ENCODE measurements around the gene RXFP3.
A peak's percentile ranks its signal among the peaks of the same experiment; 100 is the strongest.

The RXFP3 gene

DNA sequence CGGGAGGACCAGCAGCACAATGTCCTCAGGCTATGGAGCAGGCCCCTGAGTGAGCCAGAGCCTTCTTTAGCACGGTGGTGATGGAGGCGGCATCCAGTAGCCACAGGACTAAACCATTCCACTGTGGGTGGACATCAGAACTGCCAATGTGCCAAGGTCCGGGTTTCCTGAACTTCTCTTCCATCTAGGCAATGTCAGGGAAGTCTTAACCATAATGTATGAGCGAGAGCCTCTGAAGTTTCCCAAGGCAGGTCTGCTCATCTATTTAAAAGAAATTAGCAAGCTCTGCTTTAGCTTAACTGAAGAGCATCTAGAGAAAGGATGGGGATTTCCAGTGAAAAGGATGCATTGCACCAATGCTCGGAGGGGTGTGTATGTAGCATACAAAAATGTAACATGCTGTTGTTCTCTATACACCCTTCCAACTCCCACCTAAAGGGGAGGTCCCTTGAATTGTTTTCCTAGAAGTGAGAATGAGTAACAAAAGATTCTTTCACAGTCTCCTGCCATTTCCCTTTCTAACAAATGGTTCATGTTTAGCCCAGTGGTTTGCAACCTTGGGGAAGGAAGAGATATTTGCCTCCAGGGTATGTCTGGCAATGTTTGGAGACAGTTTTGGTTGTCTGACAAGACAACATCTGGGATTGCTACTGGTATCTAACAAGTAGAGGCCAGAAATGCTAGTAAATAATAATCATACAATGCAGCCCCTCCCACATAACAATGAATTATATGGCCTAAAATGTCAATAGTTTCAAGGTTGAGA lies 6.1 kb upstream of the RXFP3 start:
- no peak for DNase-seq
- Mint-ChIP-seq H3K36me3 (ENCODE audit: low read depth) (no peaks in the 10 kb centered on the region), H3K27me3 (ENCODE audit: low read depth, poor library complexity) (peaks cover 7% of the 10 kb centered on the region), H3K4me3 (no peak overlapping the region), H3K4me1 (no peaks in the 10 kb centered on the region), H3K27ac (no peak overlapping the region), H3K9me3 (no peaks in the 10 kb centered on the region)
- TF ChIP-seq, protein P1, sequence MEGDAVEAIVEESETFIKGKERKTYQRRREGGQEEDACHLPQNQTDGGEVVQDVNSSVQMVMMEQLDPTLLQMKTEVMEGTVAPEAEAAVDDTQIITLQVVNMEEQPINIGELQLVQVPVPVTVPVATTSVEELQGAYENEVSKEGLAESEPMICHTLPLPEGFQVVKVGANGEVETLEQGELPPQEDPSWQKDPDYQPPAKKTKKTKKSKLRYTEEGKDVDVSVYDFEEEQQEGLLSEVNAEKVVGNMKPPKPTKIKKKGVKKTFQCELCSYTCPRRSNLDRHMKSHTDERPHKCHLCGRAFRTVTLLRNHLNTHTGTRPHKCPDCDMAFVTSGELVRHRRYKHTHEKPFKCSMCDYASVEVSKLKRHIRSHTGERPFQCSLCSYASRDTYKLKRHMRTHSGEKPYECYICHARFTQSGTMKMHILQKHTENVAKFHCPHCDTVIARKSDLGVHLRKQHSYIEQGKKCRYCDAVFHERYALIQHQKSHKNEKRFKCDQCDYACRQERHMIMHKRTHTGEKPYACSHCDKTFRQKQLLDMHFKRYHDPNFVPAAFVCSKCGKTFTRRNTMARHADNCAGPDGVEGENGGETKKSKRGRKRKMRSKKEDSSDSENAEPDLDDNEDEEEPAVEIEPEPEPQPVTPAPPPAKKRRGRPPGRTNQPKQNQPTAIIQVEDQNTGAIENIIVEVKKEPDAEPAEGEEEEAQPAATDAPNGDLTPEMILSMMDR (IDR thresholded peaks at IDR 0.05), result no peak

DNA sequence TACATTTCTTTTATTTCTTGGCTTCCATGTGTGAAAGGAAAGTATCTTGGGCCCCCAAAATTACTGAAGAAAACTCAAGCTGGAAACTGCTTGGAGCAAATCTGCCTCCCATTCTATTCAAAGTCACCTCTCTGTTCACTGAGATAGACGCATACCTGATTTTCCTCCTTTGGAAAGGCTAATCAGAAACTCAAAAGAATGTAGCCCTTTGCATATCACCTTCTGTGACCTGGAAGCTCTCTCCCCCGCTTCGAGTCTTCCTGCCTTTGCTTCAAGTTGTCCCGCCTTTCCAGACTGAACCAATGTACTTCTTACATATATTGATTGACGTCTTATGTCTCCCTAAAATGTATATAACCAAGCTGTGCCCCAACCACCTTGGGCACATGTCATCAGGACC lies 5.0 kb upstream of the RXFP3 start:
- Mint-ChIP-seq H3K27ac (no peak overlapping the region), H3K36me3 (ENCODE audit: low read depth) (no peaks in the 10 kb centered on the region), H3K4me1 (peaks cover 3% of the 10 kb centered on the region), H3K27me3 (ENCODE audit: low read depth, poor library complexity) (peaks cover 13% of the 10 kb centered on the region), H3K4me3 (no peak overlapping the region), H3K9me3 (no peaks in the 10 kb centered on the region)
- no peak for DNase-seq
- TF ChIP-seq, protein P1 (IDR thresholded peaks at IDR 0.05), result no peak

DNA sequence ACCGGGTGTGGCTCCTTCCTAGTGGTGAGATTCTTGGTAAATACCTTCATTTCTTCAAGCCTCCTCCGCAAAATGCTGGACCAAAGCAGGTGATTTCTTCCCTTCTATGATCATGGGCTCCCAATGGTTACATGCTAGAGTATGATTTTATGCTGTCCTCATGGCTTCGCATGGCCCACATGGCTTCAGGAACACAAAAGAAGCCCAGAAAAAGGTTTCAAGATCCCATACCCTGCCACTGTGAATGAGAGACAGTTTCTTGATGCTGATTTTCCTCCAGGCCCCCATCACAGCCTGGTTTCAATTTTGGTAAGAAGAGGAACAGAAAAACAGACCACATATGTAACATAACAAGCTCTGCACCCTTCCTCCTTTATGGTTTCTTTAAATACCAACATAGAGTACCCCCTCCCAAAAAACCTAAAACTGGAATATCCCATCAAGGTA lies 2.4 kb upstream of the RXFP3 start:
- Mint-ChIP-seq H3K36me3 (ENCODE audit: low read depth) (no peaks in the 10 kb centered on the region), H3K4me3 (no peak overlapping the region), H3K27ac (no peak overlapping the region), H3K4me1 (peaks cover 5% of the 10 kb centered on the region), H3K9me3 (no peaks in the 10 kb centered on the region), H3K27me3 (ENCODE audit: low read depth, poor library complexity) (peaks cover 37% of the 10 kb centered on the region)
- DNase-seq, result no peak
- TF ChIP-seq, protein P1 (IDR thresholded peaks at IDR 0.05), result no peak

DNA sequence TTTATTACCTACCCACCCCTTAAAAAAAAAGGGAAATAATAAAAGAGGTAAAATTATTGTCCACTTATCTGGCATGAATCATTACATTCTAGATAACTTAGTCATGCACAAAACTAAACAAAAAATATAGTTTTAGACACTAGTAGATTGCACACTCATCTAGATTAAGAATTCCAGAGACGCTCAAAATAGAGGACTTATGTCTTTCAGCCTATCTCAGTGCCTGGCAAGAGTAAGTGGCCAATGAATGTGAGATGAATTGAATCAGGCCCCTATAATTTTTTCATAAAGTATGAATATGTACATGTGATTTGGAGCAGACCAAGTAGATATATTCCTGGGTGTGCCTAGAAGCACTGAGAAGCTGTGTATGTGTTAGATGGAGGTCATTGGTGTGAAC lies 2.0 kb upstream of the RXFP3 start:
- H3K27me3 Mint-ChIP-seq (ENCODE audit: low read depth, poor library complexity), result peaks cover 41% of the 10 kb centered on the region
- peaks cover 5% of the 10 kb centered on the region for H3K4me1 Mint-ChIP-seq
- no peaks in the 10 kb centered on the region for H3K9me3 Mint-ChIP-seq
- no peak overlapping the region for H3K27ac Mint-ChIP-seq
- no peaks in the 10 kb centered on the region for H3K36me3 Mint-ChIP-seq (ENCODE audit: low read depth)
- H3K4me3 Mint-ChIP-seq, result no peak overlapping the region
- no peak for DNase-seq
- TF ChIP-seq, protein P1 (IDR thresholded peaks at IDR 0.05), result no peak

DNA sequence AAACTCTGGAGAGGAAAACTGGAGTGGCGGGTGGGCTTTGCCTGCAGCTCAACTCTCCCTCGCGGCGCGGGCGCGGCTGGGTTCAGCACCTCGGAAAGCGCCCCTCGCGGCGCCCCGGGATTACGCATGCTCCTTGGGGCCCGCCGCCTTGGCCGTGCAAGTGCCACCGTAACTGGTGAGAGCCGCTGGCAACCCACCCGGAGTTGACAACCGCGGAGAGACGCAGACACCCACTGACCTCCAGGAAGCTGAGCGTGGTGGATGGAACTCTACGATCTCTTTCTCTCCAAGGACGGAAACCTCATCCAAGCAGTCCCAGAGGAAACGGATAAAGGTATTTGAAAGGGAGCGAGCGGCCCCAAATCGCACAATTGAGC lies 194 bp upstream of the RXFP3 start:
- Mint-ChIP-seq H3K4me3 (peak overlapping the region; percentile 81), H3K36me3 (ENCODE audit: low read depth) (no peaks in the 10 kb centered on the region), H3K9me3 (no peaks in the 10 kb centered on the region), H3K27me3 (ENCODE audit: low read depth, poor library complexity) (peaks cover 46% of the 10 kb centered on the region), H3K27ac (no peak overlapping the region), H3K4me1 (peaks cover 5% of the 10 kb centered on the region)
- TF ChIP-seq, protein P1 (IDR thresholded peaks at IDR 0.05), result no peak
- DNase-seq, result peak; percentile 96

All from nephron progenitor cell (in vitro differentiated cells).